Transverse colon (tissue), 3 donors: Measurements from ENCODE around the gene CDH13.

ENCODE experiments used
- EP300 ChIP-seq: sonication (generic); formaldehyde crosslinking; IDR thresholded peaks from one replicate; pipeline ENCODE4 v1.6.1; 2017; ENCODE audit warnings: antibody characterized with exemption, low read depth
- POLR2A ChIP-seq: fragments of 450-650 bp; IDR thresholded peaks from one replicate; pipeline ENCODE4 v1.6.1; 2016; ENCODE audit warnings: antibody characterized with exemption, mild to moderate bottlenecking, moderate library complexity
- TF ChIP-seq, protein P1 (sequence below), 5 experiments: fragments of 200-600 bp in 3 of 5; fragments of 450-650 bp in 2 of 5; sonication (generic) in 3 of 5; IDR thresholded peaks; 1 replicate in 2 of 5; 2 replicates in 3 of 5; pipeline ENCODE4 v1.5.1; 2016 to 2017; ENCODE audit warnings: antibody characterized with exemption in 5 of 5, inconsistent platforms in 3 of 5, mild to moderate bottlenecking in 2 of 5, moderate library complexity in 1 of 5

DNA sequence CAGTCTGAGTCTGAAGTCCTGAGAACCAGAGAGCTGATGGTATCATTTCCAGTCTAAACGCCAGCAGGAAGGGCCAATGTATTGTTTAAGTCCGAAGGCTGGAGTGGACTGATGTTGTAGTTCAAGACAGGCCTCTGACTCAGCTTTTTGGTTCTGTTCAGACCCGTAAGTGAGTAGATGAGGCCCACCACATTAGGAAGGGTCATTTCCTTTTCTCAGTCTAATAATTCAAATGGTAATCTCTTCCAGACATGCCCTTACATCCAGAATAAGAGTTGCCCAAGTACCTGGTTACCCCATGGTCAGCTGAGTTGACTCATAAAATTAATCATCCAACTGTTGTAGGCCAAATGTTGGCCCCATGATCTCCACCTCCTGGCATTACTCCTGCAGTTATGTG lies 738.4 kb downstream of the CDH13 start:
- TF ChIP-seq, protein P1, sequence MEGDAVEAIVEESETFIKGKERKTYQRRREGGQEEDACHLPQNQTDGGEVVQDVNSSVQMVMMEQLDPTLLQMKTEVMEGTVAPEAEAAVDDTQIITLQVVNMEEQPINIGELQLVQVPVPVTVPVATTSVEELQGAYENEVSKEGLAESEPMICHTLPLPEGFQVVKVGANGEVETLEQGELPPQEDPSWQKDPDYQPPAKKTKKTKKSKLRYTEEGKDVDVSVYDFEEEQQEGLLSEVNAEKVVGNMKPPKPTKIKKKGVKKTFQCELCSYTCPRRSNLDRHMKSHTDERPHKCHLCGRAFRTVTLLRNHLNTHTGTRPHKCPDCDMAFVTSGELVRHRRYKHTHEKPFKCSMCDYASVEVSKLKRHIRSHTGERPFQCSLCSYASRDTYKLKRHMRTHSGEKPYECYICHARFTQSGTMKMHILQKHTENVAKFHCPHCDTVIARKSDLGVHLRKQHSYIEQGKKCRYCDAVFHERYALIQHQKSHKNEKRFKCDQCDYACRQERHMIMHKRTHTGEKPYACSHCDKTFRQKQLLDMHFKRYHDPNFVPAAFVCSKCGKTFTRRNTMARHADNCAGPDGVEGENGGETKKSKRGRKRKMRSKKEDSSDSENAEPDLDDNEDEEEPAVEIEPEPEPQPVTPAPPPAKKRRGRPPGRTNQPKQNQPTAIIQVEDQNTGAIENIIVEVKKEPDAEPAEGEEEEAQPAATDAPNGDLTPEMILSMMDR (IDR thresholded peaks at IDR 0.05) = no peak
- TF ChIP-seq EP300 (no peak), POLR2A (no peak)
